Mesenchymal stem cell (in vitro differentiated cells and primary cell): Measurements from ENCODE around the gene OSM.
A peak's percentile ranks its signal among the peaks of the same experiment; 100 is the strongest.

Source experiments
- DNase-seq: peaks from one replicate; pipeline ENCODE4 v3.0.0-alpha.2; 2013
- H2AFZ ChIP-seq: one replicate; pipeline ENCODE4 v1.6.1; 2013; ENCODE audit warnings: low read depth, mild to moderate bottlenecking, control low read depth, inconsistent platforms, low read length, moderate library complexity
- H2AK5ac ChIP-seq: 2 replicates; pipeline ENCODE4 v1.6.1; 2013; ENCODE audit warnings: low read length, moderate library complexity, mild to moderate bottlenecking, inconsistent platforms; ENCODE audit not compliant: severe bottlenecking
- H2BK120ac ChIP-seq: one replicate; pipeline ENCODE4 v1.6.1; 2013; ENCODE audit warnings: low read depth, mild to moderate bottlenecking, inconsistent platforms, low read length, moderate library complexity
- H2BK12ac ChIP-seq, 2 experiments: one replicate each; pipeline ENCODE4 v1.6.1; 2013; ENCODE audit warnings: inconsistent platforms in 2 of 2, low read length in 2 of 2, mild to moderate bottlenecking in 2 of 2, moderate library complexity in 2 of 2, control low read depth in 1 of 2
- H2BK15ac ChIP-seq: one replicate; pipeline ENCODE4 v1.6.1; 2013; ENCODE audit warnings: mild to moderate bottlenecking, low read depth, inconsistent platforms; ENCODE audit not compliant: poor library complexity, severe bottlenecking
- H2BK5ac ChIP-seq: 2 replicates; pipeline ENCODE4 v1.6.1; 2013; ENCODE audit warnings: low read depth, mild to moderate bottlenecking, low read length, control low read depth, inconsistent platforms; ENCODE audit not compliant: poor library complexity, severe bottlenecking
- H3K14ac ChIP-seq, 2 experiments: one replicate each; pipeline ENCODE4 v1.6.1; 2013; ENCODE audit warnings: inconsistent platforms in 2 of 2, low read length in 2 of 2, control low read depth in 1 of 2, mild to moderate bottlenecking in 1 of 2, moderate library complexity in 1 of 2
- H3K18ac ChIP-seq, 2 experiments: one replicate each; pipeline ENCODE4 v1.6.1; 2013; ENCODE audit warnings: inconsistent platforms in 2 of 2, low read length in 2 of 2, control low read depth in 1 of 2, low read depth in 1 of 2, mild to moderate bottlenecking in 1 of 2
- H3K23ac ChIP-seq, 2 experiments: one replicate each; pipeline ENCODE4 v1.6.1; 2013; ENCODE audit warnings: inconsistent platforms in 2 of 2, low read length in 2 of 2, mild to moderate bottlenecking in 2 of 2, moderate library complexity in 2 of 2, control low read depth in 1 of 2
- H3K27ac ChIP-seq: 2 replicates; pipeline ENCODE4 v1.5.1; 2013; ENCODE audit warnings: mild to moderate bottlenecking, moderate library complexity, low read length, control low read depth, inconsistent platforms; ENCODE audit not compliant: poor library complexity, severe bottlenecking
- H3K27me3 ChIP-seq, 2 experiments: 2 replicates each; pipeline versions ENCODE4 v1.6.1 to v1.7.0; 2013; ENCODE audit warnings: low read length in 2 of 2, mild to moderate bottlenecking in 2 of 2, moderate library complexity in 2 of 2, control low read depth in 1 of 2, inconsistent platforms in 1 of 2; ENCODE audit not compliant: control insufficient read depth in 1 of 2, insufficient read depth in 1 of 2
- H3K36me3 ChIP-seq, 2 experiments: 2 replicates each; pipeline versions ENCODE4 v1.6.1 to v1.7.0; 2013; ENCODE audit warnings: low read length in 2 of 2, control low read depth in 1 of 2, inconsistent platforms in 1 of 2, low read depth in 1 of 2, mild to moderate bottlenecking in 1 of 2; ENCODE audit not compliant: insufficient read depth in 2 of 2, control insufficient read depth in 1 of 2
- H3K4ac ChIP-seq, 2 experiments: one replicate each; pipeline ENCODE4 v1.6.1; 2013; ENCODE audit warnings: inconsistent platforms in 2 of 2, low read length in 2 of 2, mild to moderate bottlenecking in 2 of 2, moderate library complexity in 2 of 2, control low read depth in 1 of 2, low read depth in 1 of 2
- H3K4me1 ChIP-seq: 2 replicates; pipeline ENCODE4 v1.6.1; 2013; ENCODE audit warnings: low read depth, low read length, control low read depth; ENCODE audit not compliant: control insufficient read depth, insufficient read depth
- H3K4me2 ChIP-seq: 2 replicates; pipeline ENCODE4 v1.6.1; 2013; ENCODE audit warnings: low read length, mild to moderate bottlenecking, inconsistent platforms; ENCODE audit not compliant: poor library complexity, severe bottlenecking
- H3K4me3 ChIP-seq, 2 experiments: 2 replicates each; pipeline versions ENCODE4 v1.5.1 to v1.7.0; 2013; ENCODE audit warnings: low read length in 2 of 2, mild to moderate bottlenecking in 2 of 2, control low read depth in 1 of 2, low read depth in 1 of 2; ENCODE audit not compliant: insufficient read depth in 1 of 2
- H3K79me1 ChIP-seq: replicated peaks from 2 replicates; pipeline ENCODE4 v1.6.1; 2013; ENCODE audit warnings: mild to moderate bottlenecking, control low read depth, low read length, inconsistent platforms; ENCODE audit not compliant: poor library complexity, severe bottlenecking
- H3K9ac ChIP-seq: 2 replicates; pipeline ENCODE4 v1.7.0; 2013; ENCODE audit warnings: mild to moderate bottlenecking, low read length, moderate library complexity
- H3K9me3 ChIP-seq: 2 replicates; pipeline ENCODE4 v1.7.0; 2013; ENCODE audit warnings: mild to moderate bottlenecking, low read length; ENCODE audit not compliant: control insufficient read depth
- H4K8ac ChIP-seq: one replicate; pipeline ENCODE4 v1.6.1; 2013; ENCODE audit warnings: inconsistent platforms, mild to moderate bottlenecking, low read length, moderate library complexity
- H4K91ac ChIP-seq: one replicate; pipeline ENCODE4 v1.6.1; 2013; ENCODE audit warnings: mild to moderate bottlenecking, low read length, inconsistent platforms
- WGBS: methylation state at CpG from one replicate; pipeline ENCODE4 v1.1.7; 2013; ENCODE audit warnings: mixed read lengths; 5-methylcytosine and 5-hydroxymethylcytosine counted together

Gene OSM

GRCh38 chr22:30297276-30297990 is 30.8 kb upstream of the OSM start:
- Histone ChIP-seq H3K9me3 (no peaks in the 10 kb centered on the region), H3K14ac (no peak overlapping the region), H3K79me1 (peaks cover 65% of the 10 kb centered on the region), H2AFZ (no peak overlapping the region), H3K27me3 (no peaks in the 10 kb centered on the region), H2AK5ac (no peak overlapping the region), H3K4me2 (no peak overlapping the region), H3K27ac (no peak overlapping the region), H2BK5ac (no peak overlapping the region), H4K8ac (no peak overlapping the region), H3K4me1 (peaks cover 14% of the 10 kb centered on the region), H3K18ac (no peak overlapping the region), H3K36me3 (peaks cover 87 to 96% of the 10 kb centered on the region in 2 experiments), H3K9ac (no peak overlapping the region), H3K23ac (no peak overlapping the region), H4K91ac (no peak overlapping the region), H3K4ac (no peak overlapping the region), H2BK15ac (no peak overlapping the region), H3K4me3 (no peak overlapping the region), H2BK12ac (no peak overlapping the region), H2BK120ac (no peak overlapping the region)
- 93% methylated on average over 11 of the region's 11 CpGs for WGBS
- DNase-seq = no peak

- no peak overlapping the region for H3K14ac ChIP-seq
- no peak for DNase-seq
- H2BK120ac ChIP-seq = no peak overlapping the region
- no peak overlapping the region for H3K9ac ChIP-seq
- H3K36me3 ChIP-seq = peaks cover 93 to 96% of the 10 kb centered on the region in 2 experiments
- H3K4me3 ChIP-seq = no peak overlapping the region
- H3K4ac ChIP-seq = no peak overlapping the region
- peaks cover 63% of the 10 kb centered on the region for H3K79me1 ChIP-seq
- H4K8ac ChIP-seq = no peak overlapping the region
- H3K18ac ChIP-seq = no peak overlapping the region
- no peak overlapping the region for H4K91ac ChIP-seq
- H3K4me2 ChIP-seq = no peak overlapping the region
- no peak overlapping the region for H2AK5ac ChIP-seq
- no peak overlapping the region for H2BK15ac ChIP-seq
- peaks cover 10% of the 10 kb centered on the region for H3K4me1 ChIP-seq
- H3K23ac ChIP-seq = no peak overlapping the region
- H3K27ac ChIP-seq = no peak overlapping the region
- H2AFZ ChIP-seq = no peak overlapping the region
- WGBS = 92% methylated on average over 3 of the region's 3 CpGs
- no peak overlapping the region for H2BK5ac ChIP-seq
- H3K9me3 ChIP-seq = no peaks in the 10 kb centered on the region
- no peak overlapping the region for H2BK12ac ChIP-seq
- no peaks in the 10 kb centered on the region for H3K27me3 ChIP-seq
Observed at GRCh38 chr22:30296833-30297232, 30.2 kb upstream of the OSM start.

GRCh38 chr22:30296324-30296723 is 29.7 kb upstream of the OSM start:
- Histone ChIP-seq H2BK120ac (no peak overlapping the region), H3K27ac (no peak overlapping the region), H2BK12ac (no peak overlapping the region), H2AK5ac (no peak overlapping the region), H3K79me1 (peaks cover 58% of the 10 kb centered on the region), H3K18ac (no peak overlapping the region), H3K9ac (no peak overlapping the region), H2AFZ (no peak overlapping the region), H3K14ac (no peak overlapping the region), H3K23ac (no peak overlapping the region), H3K4ac (no peak overlapping the region), H4K8ac (no peak overlapping the region), H3K36me3 (peaks cover 95 to 96% of the 10 kb centered on the region in 2 experiments), H3K4me2 (no peak overlapping the region), H3K9me3 (no peaks in the 10 kb centered on the region), H2BK5ac (no peak overlapping the region), H3K4me3 (no peak overlapping the region), H4K91ac (no peak overlapping the region), H3K4me1 (peaks cover 9% of the 10 kb centered on the region), H3K27me3 (no peaks in the 10 kb centered on the region), H2BK15ac (no peak overlapping the region)
- no peak for DNase-seq
- WGBS = 99% methylated on average over 3 of the region's 4 CpGs

GRCh38 chr22:30295576-30295975 is 28.9 kb upstream of the OSM start:
- H3K36me3 ChIP-seq = peaks cover 88 to 92% of the 10 kb centered on the region in 2 experiments
- H4K8ac ChIP-seq = no peak overlapping the region
- H2BK12ac ChIP-seq = no peak overlapping the region
- H3K4me3 ChIP-seq = peak overlapping the region in 1 of 2 experiments; percentile 4
- no peak overlapping the region for H2AFZ ChIP-seq
- no peak overlapping the region for H3K18ac ChIP-seq
- no peak overlapping the region for H2BK5ac ChIP-seq
- H3K27ac ChIP-seq = no peak overlapping the region
- H2BK120ac ChIP-seq = no peak overlapping the region
- no peak overlapping the region for H3K4ac ChIP-seq
- no peaks in the 10 kb centered on the region for H3K9me3 ChIP-seq
- H3K27me3 ChIP-seq = no peaks in the 10 kb centered on the region
- DNase-seq = no peak
- H3K23ac ChIP-seq = no peak overlapping the region
- peaks cover 52% of the 10 kb centered on the region for H3K79me1 ChIP-seq
- no peak overlapping the region for H4K91ac ChIP-seq
- 85% methylated on average over 7 of the region's 7 CpGs for WGBS
- H3K14ac ChIP-seq = no peak overlapping the region
- no peak overlapping the region for H2BK15ac ChIP-seq
- H2AK5ac ChIP-seq = no peak overlapping the region
- H3K4me2 ChIP-seq = no peak overlapping the region
- no peak overlapping the region for H3K9ac ChIP-seq
- H3K4me1 ChIP-seq = peaks cover 16% of the 10 kb centered on the region
